ENCODE results near the gene SSBP2.

SSBP2 gene

DNA sequence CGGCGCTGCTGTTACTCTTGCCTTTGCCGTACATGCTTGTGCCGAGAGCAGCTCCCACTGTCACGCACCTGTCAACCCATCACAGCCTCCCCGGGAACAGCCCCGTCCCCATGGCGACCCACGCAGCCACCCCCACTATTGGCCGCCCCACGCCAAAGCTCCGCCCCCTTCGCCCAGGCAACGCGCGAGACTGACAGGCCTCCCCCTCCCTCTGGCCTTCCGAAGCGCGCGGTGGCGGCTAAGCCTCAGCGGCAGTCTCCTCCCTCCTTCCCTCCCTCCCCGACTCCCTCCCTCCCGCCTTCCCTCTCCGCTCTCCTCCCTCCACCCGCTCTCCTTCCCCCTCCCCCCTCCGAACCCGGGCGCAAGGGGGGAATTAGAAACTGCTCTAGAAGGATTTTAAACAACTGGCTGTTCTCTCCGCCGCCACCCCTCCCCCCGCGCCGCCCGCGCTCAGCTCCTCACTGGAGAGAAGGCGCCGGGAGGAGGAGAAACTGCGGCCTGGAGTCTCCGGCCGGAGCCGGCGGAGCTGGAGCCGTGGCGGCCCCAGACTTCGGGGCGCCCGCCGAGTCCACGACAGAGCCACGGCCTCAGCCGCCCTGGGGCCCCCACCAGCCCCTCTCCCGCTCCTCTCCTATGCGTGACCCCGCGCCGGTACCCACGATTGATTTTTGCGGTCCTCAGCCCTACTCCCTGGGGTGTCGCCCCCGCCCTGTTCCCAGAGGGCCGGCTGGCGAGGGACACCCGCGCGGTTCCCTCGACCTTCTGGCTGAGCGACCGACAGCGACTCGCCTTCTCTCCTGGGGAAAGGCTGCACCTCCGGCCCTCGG, at the start of gene SSBP2:
Gene SSBP2, minus strand, starts transcription at position 89 of the 827 bp plus-strand sequence. Its CDS starts 55 bp downstream, at position 34.
- peak within 1 kb of the TSS; percentile 66 for H3K4me3 ChIP-seq (ENCODE audit: low read length)
- TF ChIP-seq, protein P1, sequence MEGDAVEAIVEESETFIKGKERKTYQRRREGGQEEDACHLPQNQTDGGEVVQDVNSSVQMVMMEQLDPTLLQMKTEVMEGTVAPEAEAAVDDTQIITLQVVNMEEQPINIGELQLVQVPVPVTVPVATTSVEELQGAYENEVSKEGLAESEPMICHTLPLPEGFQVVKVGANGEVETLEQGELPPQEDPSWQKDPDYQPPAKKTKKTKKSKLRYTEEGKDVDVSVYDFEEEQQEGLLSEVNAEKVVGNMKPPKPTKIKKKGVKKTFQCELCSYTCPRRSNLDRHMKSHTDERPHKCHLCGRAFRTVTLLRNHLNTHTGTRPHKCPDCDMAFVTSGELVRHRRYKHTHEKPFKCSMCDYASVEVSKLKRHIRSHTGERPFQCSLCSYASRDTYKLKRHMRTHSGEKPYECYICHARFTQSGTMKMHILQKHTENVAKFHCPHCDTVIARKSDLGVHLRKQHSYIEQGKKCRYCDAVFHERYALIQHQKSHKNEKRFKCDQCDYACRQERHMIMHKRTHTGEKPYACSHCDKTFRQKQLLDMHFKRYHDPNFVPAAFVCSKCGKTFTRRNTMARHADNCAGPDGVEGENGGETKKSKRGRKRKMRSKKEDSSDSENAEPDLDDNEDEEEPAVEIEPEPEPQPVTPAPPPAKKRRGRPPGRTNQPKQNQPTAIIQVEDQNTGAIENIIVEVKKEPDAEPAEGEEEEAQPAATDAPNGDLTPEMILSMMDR (IDR thresholded peaks at IDR 0.05; ENCODE audit: insufficient read depth, low read depth, low read length, missing control alignments): no peak
- peak; percentile 99 for DNase-seq (ENCODE audit: low read depth)

DNA sequence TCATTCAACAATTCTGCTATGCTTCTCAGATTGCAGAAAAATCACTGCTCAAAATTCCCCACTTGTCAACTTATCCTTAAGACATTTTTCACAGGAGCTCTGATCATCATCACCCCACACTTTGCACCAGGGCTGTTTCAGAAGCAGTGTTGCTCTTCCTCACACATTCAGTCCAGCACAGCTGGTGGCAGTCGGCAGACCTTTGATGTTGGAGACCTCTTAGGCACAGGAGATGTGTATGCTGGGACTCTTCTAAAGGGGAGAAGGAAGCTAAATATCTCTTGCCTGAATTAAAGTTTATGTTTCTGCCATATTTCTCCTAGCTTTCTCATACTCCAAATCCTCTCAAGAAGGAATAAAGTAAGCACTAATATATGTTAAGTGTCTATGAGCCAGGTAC, 44.8 kb upstream of the SSBP2 start:
- DNase-seq (ENCODE audit: low read depth): no peak
- H3K4me3 ChIP-seq (ENCODE audit: low read length): no peak overlapping the region
- TF ChIP-seq, protein P1 (IDR thresholded peaks at IDR 0.05; ENCODE audit: insufficient read depth, low read depth, low read length, missing control alignments): no peak

DNA sequence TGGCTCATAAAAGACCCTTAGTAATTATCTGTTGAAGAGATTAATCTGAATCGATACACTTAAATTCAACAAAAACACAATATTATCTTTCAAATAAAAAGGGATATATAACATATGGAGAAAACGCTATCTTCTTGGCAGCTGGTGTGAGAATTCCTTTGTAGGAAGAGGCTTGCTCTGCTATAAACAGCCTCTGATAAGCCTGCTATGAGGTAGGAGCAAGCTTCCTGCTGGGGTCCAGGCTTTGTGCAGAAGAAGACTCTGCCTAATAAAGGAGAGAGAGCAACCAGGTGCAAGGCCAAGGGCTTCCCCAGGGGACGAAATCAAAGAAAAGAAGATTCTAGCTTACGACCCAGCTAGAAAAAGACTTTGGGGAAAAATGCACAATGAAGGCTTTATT, 43.3 kb upstream of the SSBP2 start:
- no peak for DNase-seq (ENCODE audit: low read depth)
- no peak overlapping the region for H3K4me3 ChIP-seq (ENCODE audit: low read length)
- TF ChIP-seq, protein P1 (IDR thresholded peaks at IDR 0.05; ENCODE audit: insufficient read depth, low read depth, low read length, missing control alignments): no peak

DNA sequence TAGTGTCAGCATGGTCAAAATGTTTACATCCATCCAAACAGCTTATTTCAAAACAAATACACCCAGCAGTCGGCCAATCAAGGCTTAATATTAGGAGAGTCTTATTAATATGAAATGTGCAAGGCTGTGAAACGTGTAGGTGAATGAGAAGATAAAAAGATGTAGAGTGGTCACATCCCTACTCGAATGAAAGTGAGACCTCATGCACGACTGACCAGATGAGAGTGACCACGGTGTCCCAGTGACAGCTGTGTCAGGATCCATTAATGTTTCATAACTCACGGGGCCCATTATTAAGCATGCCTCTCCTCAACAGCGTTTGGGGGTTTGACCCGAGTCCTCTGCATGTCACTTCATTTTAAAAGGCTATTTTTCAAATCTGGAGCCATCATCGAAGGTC, 39.4 kb upstream of the SSBP2 start:
- no peak overlapping the region for H3K4me3 ChIP-seq (ENCODE audit: low read length)
- no peak for DNase-seq (ENCODE audit: low read depth)
- TF ChIP-seq, protein P1 (IDR thresholded peaks at IDR 0.05; ENCODE audit: insufficient read depth, low read depth, low read length, missing control alignments): no peak

DNA sequence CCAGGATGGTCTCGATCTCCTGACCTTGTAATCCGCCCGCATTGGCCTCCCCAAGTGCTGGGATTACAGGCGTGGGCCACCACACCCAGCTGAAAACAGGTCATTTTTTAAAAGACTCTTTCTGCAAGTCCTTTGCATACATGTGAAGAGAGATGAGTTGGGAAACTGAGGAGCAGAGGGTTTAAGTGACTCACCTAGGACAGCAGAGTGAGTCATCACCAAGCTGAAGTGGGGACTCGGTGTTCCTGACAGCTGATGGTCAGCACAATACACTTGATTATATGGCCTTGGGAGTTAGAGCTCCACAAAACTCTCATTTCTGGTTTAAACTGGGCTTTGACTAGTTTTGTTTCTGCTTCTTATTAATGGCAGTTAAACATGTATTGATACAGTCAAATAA, 38.1 kb upstream of the SSBP2 start:
- DNase-seq (ENCODE audit: low read depth): peak; percentile 65
- TF ChIP-seq, protein P1 (IDR thresholded peaks at IDR 0.05; ENCODE audit: insufficient read depth, low read depth, low read length, missing control alignments): no peak

DNA sequence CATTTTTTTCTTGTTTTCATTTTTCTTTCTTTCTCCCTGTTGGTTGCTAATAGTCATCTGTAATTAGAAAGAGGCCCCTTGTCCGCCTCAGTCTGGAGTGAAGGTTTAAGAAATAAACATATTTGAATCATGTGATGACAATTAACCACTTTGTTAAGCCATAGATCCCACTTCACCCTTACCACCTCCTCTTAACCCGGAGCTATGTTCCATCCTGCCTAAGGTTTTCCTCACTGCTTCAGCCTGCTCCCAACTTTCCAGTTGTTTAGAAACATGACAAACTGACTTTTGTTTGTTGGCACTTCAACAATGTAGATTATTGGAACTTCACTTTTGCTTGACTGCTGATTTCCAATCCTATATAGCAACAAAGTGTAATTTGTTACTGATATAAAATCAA, 37.4 kb upstream of the SSBP2 start:
- TF ChIP-seq, protein P1 (IDR thresholded peaks at IDR 0.05; ENCODE audit: insufficient read depth, low read depth, low read length, missing control alignments): no peak
- no peak overlapping the region for H3K4me3 ChIP-seq (ENCODE audit: low read length)
- peak; percentile 14 for DNase-seq (ENCODE audit: low read depth)

More for the DNA sequence above, 38.1 kb upstream of the SSBP2 start:
- H3K4me3 ChIP-seq (ENCODE audit: low read length): no peak overlapping the region

All from epithelial cell of esophagus (primary cell).